Measurements from ENCODE around the gene DENND2A.

Gene DENND2A

DNA sequence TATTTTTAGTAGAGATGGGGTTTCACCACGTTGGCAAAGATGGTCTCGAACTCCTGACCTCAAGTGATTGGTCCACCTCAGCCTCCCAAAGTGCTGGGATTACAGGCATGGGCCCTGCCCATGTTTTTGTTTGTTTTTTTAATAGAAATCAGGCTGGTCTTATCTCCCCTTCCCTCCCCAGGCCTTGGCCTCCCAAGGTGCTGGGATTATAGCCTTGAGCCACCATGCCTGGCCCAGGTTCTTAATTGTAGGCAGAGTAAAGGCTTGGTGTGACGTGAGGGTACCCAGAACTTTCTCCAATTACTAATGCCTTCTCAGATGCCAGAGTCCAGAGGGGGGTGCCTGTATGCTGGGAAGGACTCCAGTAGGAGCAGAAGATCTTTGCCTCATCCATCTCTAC is 156.1 kb downstream of the DENND2A start:
- TF ChIP-seq, protein P1, sequence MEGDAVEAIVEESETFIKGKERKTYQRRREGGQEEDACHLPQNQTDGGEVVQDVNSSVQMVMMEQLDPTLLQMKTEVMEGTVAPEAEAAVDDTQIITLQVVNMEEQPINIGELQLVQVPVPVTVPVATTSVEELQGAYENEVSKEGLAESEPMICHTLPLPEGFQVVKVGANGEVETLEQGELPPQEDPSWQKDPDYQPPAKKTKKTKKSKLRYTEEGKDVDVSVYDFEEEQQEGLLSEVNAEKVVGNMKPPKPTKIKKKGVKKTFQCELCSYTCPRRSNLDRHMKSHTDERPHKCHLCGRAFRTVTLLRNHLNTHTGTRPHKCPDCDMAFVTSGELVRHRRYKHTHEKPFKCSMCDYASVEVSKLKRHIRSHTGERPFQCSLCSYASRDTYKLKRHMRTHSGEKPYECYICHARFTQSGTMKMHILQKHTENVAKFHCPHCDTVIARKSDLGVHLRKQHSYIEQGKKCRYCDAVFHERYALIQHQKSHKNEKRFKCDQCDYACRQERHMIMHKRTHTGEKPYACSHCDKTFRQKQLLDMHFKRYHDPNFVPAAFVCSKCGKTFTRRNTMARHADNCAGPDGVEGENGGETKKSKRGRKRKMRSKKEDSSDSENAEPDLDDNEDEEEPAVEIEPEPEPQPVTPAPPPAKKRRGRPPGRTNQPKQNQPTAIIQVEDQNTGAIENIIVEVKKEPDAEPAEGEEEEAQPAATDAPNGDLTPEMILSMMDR (IDR thresholded peaks at IDR 0.05; ENCODE audit: low read depth, low read length, missing control alignments) = no peak
- no peak overlapping the region for H3K4me3 ChIP-seq (ENCODE audit: low read depth, low read length)
- no peak for DNase-seq (ENCODE audit: low read depth)

DNA sequence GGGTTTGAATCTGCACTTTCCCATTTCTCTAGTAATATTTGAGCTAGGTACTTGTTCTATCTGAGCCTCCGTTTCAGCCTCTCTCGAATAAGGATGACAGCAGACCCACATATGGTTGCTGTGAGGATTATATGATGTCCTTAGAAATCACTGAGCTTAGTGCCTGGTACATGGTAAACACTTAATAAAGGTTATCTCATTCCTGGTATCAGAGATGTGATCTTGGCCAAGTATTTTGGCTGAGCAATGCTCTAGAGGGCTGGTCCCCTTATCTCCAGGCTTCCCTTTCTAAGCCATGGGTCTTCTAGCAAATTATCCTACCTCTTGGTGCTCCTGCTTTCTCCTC is 160.9 kb downstream of the DENND2A start:
- no peak for DNase-seq (ENCODE audit: low read depth)
- TF ChIP-seq, protein P1 (IDR thresholded peaks at IDR 0.05; ENCODE audit: low read depth, low read length, missing control alignments) = no peak
- peak overlapping the region; percentile 98 for H3K4me3 ChIP-seq (ENCODE audit: low read depth, low read length)

DNA sequence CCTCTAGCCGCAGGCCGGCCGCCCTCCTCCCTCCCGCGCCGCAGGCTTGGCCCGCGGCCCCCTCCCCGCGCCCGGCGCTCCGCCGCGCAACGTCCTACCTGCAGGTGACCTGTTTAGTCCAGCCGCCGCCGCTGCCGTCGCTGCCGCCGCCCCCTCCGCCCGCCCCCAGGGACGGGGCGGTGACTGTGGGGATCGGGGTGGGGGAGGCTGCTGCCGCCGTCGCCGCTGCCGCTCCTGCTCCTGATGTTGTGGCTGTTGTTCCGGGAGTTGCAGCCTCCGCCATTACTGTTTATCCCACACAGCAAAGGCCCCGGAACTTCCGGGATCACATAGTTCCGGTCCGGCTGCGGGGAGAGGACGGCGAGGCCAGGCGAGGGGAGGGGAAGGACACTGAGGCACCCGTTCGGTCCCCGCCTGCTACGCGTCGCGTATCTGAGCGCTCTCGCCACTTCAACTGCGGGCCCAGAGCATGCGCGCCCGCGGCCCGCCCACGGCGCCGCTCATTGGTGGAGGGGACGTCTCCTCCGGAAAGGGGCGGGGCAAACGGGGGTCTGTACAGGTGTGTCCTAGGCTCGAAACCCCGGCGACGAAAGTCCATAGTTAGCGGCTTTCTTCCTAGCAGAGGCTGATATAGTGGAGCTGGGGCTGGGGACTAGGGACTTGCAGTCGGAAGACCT is 161.4 kb downstream of the DENND2A start, which contains the start of gene MKRN1:
MKRN1 (minus strand) TSS at position 444 of the 677 bp plus-strand sequence; CDS start at position 283, 161 bp downstream.
- TF ChIP-seq, protein P1 (IDR thresholded peaks at IDR 0.05; ENCODE audit: low read depth, low read length, missing control alignments) = no peak
- DNase-seq (ENCODE audit: low read depth) = peak; percentile 85
- peak within 1 kb of the TSS; percentile 98 for H3K4me3 ChIP-seq (ENCODE audit: low read depth, low read length)

DNA sequence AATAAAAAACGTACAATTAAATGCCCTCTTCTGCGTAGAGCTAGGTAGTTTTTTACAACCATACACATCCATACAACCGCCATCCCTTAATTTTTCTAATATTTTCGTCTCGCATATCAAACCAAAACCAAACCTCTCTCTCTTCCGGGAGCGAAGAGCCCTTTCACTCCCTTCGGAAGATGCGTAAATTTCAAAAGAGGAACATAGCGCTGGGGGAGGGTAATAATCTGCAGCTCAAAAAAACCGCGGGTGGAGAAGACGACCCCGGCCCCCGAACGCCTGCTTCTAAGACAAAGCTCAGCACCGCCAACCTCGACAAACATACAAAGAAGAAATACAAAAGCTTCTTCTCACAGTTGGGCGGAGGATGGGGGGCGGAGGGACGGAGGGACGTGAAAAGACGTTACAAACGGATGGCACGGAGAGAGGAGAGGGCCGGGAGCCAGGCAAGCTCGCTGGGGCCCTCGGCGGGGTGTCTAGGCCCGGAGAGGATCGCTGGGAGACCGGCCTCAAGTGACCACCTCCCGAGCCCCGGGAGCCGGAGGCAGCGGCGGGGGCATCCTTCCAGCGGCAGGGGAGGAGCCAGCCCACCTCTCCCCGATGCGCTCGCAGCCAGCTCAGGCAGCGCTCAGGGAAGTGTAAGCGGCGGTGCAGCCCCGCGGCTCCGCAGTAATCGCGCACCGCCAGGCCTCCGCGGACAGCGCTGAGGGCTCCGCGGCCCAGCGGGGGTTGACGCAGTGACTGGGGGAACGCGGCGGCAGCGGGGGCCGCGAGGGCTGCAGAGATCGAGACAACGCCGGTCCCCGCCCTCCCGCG is 162.2 kb downstream of the DENND2A start:
- no peak for DNase-seq (ENCODE audit: low read depth)
- TF ChIP-seq, protein P1 (IDR thresholded peaks at IDR 0.05; ENCODE audit: low read depth, low read length, missing control alignments) = no peak
- peak overlapping the region; percentile 98 for H3K4me3 ChIP-seq (ENCODE audit: low read depth, low read length)

DNA sequence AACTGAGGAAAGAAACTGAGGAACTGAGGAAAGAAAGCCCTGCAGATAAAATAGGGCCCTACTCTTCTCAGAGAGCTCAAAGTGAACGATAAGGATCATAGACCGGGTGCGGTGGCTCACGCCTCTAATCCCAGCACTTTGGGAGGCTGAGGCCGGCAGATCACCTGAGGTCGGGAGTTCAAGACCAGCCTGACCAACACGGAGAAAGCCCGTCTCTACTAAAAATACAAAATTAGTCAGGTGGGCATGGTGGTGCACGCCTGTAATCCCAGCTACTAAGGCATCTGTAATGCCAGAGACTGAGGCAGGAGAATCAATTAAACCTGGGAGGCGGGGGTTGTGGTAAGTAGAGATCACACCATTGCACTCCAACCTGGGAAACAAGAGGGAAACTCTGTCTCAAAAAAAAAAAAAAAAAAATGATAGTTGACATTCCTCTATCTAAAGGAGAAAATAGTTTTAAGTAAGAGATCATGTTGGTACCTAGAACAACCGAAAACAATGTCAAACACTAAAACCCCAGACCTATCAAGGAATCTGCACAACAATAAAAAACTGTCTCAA is 163.8 kb downstream of the DENND2A start:
- H3K4me3 ChIP-seq (ENCODE audit: low read depth, low read length) = peak overlapping the region; percentile 21
- DNase-seq (ENCODE audit: low read depth) = no peak
- TF ChIP-seq, protein P1 (IDR thresholded peaks at IDR 0.05; ENCODE audit: low read depth, low read length, missing control alignments) = no peak

DNA sequence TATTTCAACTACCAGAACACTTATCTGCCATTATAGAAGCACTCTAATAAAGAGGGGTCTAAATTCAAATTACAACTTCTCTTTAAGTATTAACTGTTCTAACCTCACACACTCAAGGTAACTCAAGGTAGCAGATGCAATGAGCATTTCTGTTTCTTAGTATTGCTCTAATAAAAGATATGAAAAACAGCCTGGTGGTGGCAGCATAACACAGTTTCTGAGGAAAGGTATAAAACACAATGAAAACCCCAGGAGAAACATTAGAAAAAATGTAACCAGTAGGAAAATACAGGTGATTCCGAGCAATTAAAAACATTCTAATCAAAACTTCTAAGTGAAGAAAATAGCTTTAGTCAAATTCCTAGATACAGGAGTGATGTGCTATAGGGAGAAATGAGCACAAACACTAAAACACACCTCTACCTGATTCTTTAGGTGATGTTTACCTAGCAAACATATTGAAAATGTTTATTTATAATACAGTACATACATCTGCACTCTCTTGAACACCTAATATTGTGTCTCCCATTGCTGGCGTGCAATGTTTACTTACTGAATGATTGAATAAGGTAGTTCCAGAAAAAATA is 164.8 kb downstream of the DENND2A start:
- TF ChIP-seq, protein P1 (IDR thresholded peaks at IDR 0.05; ENCODE audit: low read depth, low read length, missing control alignments) = peak; percentile 37
- DNase-seq (ENCODE audit: low read depth) = no peak
- no peak overlapping the region for H3K4me3 ChIP-seq (ENCODE audit: low read depth, low read length)

Data from GM12864 (cell line).